ENCODE data around the gene DRC7. TPM values are rescaled to one million over a fixed set of nuclear protein-coding genes. Genes with fewer than 3 reads are reported as not detected.
"Not testable (repeated sequence)": the region's sequence is repeated elsewhere in the genome, so short reads cannot be mapped to it uniquely, and the experiment has no call there.

Gene DRC7
- total RNA-seq, 1 experiment from 2014 or later = 0.72 TPM

- Histone ChIP-seq H3T11ph (ENCODE audit: low read length) (no peak overlapping the region), H3K14ac (ENCODE audit: insufficient read depth, low read length) (no peak overlapping the region), H3K4me1 (ENCODE audit: insufficient read depth, low read length) (no peaks in the 10 kb centered on the region), H3K9me3 (ENCODE audit: control insufficient read depth, low read depth, low read length) (no peaks in the 10 kb centered on the region), H3K9ac (ENCODE audit: extremely low read depth, insufficient read length, low read length) (no peak overlapping the region), H4K8ac (replicated peaks; ENCODE audit: insufficient read length, low read depth, low read length) (no peak overlapping the region), H3K4ac (ENCODE audit: low read depth, low read length) (no peak overlapping the region), H3K18ac (ENCODE audit: insufficient read length, low read depth, low read length) (no peak overlapping the region), H2AFZ (ENCODE audit: low read length) (no peak overlapping the region), H3K79me2 (ENCODE audit: insufficient read depth, low read length) (no peaks in the 10 kb centered on the region), H2BK15ac (ENCODE audit: low read depth, low read length) (no peak overlapping the region), H3K4me2 (ENCODE audit: insufficient read depth, insufficient read length, low read length) (no peak overlapping the region), H4K5ac (ENCODE audit: insufficient read length, low read depth, low read length) (no peak overlapping the region), H3K27me3 (ENCODE audit: insufficient read depth, low read length) (no peaks in the 10 kb centered on the region), H3K23me2 (ENCODE audit: insufficient read length, low read depth, low read length, poor library complexity, severe bottlenecking) (no peaks in the 10 kb centered on the region), H3K79me1 (ENCODE audit: insufficient read depth, low read depth, low read length, poor library complexity, severe bottlenecking) (no peaks in the 10 kb centered on the region), H3K23ac (ENCODE audit: insufficient read length, low read depth, low read length) (no peak overlapping the region), H2BK5ac (ENCODE audit: insufficient read length, low read length) (no peak overlapping the region), H2AK5ac (ENCODE audit: insufficient read length, low read length) (no peak overlapping the region), H2BK12ac (ENCODE audit: insufficient read length, low read depth, low read length) (no peak overlapping the region), H3K27ac (ENCODE audit: insufficient read length, low read depth, low read length) (no peak overlapping the region), H3K56ac (ENCODE audit: insufficient read length, low read depth, low read length) (no peak overlapping the region), H4K91ac (ENCODE audit: insufficient read length, low read depth, low read length) (no peak overlapping the region), H2BK20ac (ENCODE audit: low read depth, low read length, poor library complexity, severe bottlenecking) (no peak overlapping the region), H2BK120ac (ENCODE audit: low read depth, low read length, poor library complexity, severe bottlenecking) (no peak overlapping the region), H4K20me1 (ENCODE audit: control insufficient read depth, insufficient read depth, insufficient read length) (no peaks in the 10 kb centered on the region)
- Mint-ChIP-seq H3K4me3 (no peak overlapping the region), H3K27me3 (ENCODE audit: low read depth) (peaks cover 12% of the 10 kb centered on the region), H3K9me3 (no peaks in the 10 kb centered on the region), H3K27ac (no peak overlapping the region), H3K36me3 (ENCODE audit: insufficient read depth in 1 of 3, low read depth in 3 of 3) (no peaks in the 10 kb centered on the region; a peak in 1 of 7 replicates), H3K4me1 (peaks cover 0 to 4% of the 10 kb centered on the region in 2 experiments; a peak in 1 of 4 replicates)
- no peak for TF ChIP-seq CTCF (conservative IDR thresholded peaks at IDR 0.05)
- DNase-seq = no peak
- WGBS (ENCODE audit: extremely low coverage, insufficient read length, low lambda C conversion rate) = no CpG with 5 or more reads among the region's 4 CpGs
Measured at GRCh38 chr16:57670196-57670595, 24.4 kb upstream of the DRC7 start.

DNA sequence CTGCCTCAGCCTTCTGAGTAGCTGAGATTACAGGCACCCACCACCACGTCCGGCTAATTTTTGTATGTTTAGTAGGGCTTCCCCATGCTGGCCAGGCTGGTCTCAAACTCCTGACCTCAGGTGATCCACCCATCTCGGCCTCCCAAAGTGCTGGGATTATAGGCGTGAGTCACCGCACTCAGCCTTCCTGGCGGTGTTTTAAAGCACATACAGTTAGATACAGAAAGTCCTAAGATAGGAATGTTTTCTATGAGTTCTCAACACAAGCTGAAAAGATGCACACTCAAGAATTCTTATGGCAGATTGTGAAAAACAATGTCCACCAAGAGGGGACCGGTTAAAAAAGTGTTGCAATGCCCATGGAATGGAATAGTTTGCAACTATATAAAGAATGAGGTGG lies 23.2 kb upstream of the DRC7 start:
- H2BK5ac ChIP-seq (ENCODE audit: insufficient read length, low read length); H2BK12ac ChIP-seq (ENCODE audit: insufficient read length, low read depth, low read length); H3K4ac ChIP-seq (ENCODE audit: low read depth, low read length); H3K27ac Mint-ChIP-seq; H4K5ac ChIP-seq (ENCODE audit: insufficient read length, low read depth, low read length); H3K4me1 ChIP-seq (ENCODE audit: insufficient read depth, low read length); H3K9me3 Mint-ChIP-seq; H2AK5ac ChIP-seq (ENCODE audit: insufficient read length, low read length); H3K9ac ChIP-seq (ENCODE audit: extremely low read depth, insufficient read length, low read length); H3K27ac ChIP-seq (ENCODE audit: insufficient read length, low read depth, low read length); H3K4me2 ChIP-seq (ENCODE audit: insufficient read depth, insufficient read length, low read length); H3K23me2 ChIP-seq (ENCODE audit: insufficient read length, low read depth, low read length, poor library complexity, severe bottlenecking); H2AFZ ChIP-seq (ENCODE audit: low read length); H3K18ac ChIP-seq (ENCODE audit: insufficient read length, low read depth, low read length); H4K8ac ChIP-seq (replicated peaks; ENCODE audit: insufficient read length, low read depth, low read length); H3K4me3 Mint-ChIP-seq; H3K9me3 ChIP-seq (ENCODE audit: control insufficient read depth, low read depth, low read length); H3K56ac ChIP-seq (ENCODE audit: insufficient read length, low read depth, low read length); H4K91ac ChIP-seq (ENCODE audit: insufficient read length, low read depth, low read length); H3T11ph ChIP-seq (ENCODE audit: low read length); H3K36me3 Mint-ChIP-seq (ENCODE audit: insufficient read depth in 1 of 3, low read depth in 3 of 3); H2BK20ac ChIP-seq (ENCODE audit: low read depth, low read length, poor library complexity, severe bottlenecking); H2BK120ac ChIP-seq (ENCODE audit: low read depth, low read length, poor library complexity, severe bottlenecking); H3K14ac ChIP-seq (ENCODE audit: insufficient read depth, low read length); H3K79me1 ChIP-seq (ENCODE audit: insufficient read depth, low read depth, low read length, poor library complexity, severe bottlenecking); H3K27me3 ChIP-seq (ENCODE audit: insufficient read depth, low read length); DNase-seq; H3K79me2 ChIP-seq (ENCODE audit: insufficient read depth, low read length); H2BK15ac ChIP-seq (ENCODE audit: low read depth, low read length); H3K23ac ChIP-seq (ENCODE audit: insufficient read length, low read depth, low read length); H4K20me1 ChIP-seq (ENCODE audit: control insufficient read depth, insufficient read depth, insufficient read length): not testable (repeated sequence)
- Mint-ChIP-seq H3K4me1 (peaks cover 0 to 14% of the 10 kb centered on the region in 2 experiments; a peak in 3 of 4 replicates), H3K27me3 (ENCODE audit: low read depth) (peaks cover 18% of the 10 kb centered on the region)
- no CpG with 5 or more reads among the region's 7 CpGs for WGBS (ENCODE audit: extremely low coverage, insufficient read length, low lambda C conversion rate)
